K562 (cell line): Measurements from ENCODE around the gene ERAL1. TPM values are rescaled to one million over a fixed set of nuclear protein-coding genes. Genes with fewer than 3 reads are reported as not detected.

ENCODE experiments used
- TRIM24 ChIP-seq, 2 experiments: fragments of 450-650 bp; IDR thresholded peaks; 2 replicates each; pipeline ENCODE4 v1.6.1; 2016
- TRIM28 ChIP-seq: fragments of 450-650 bp; IDR thresholded peaks from 2 replicates; pipeline ENCODE4 v1.6.1; 2017
- XRCC5 ChIP-seq: fragments of 200-400 bp; formaldehyde crosslinking; IDR thresholded peaks from 2 replicates; pipeline ENCODE4 v1.6.1; 2017; ENCODE audit warnings: low read depth, mild to moderate bottlenecking, low read length
- ZC3H4 ChIP-seq: sonication (generic); formaldehyde crosslinking; IDR thresholded peaks from 2 replicates; pipeline ENCODE4 v1.9.0; 2021; ENCODE audit warnings: missing genetic modification reagents, borderline replicate concordance
- ZNF695 ChIP-seq: fragments of 450-650 bp; formaldehyde crosslinking; IDR thresholded peaks from 2 replicates; pipeline ENCODE4 v1.4.0; 2020; ENCODE audit warnings: mild to moderate bottlenecking, moderate library complexity
- polyA plus RNA-seq, 8 experiments: library from polyadenylated mRNA; depleted of rRNA in 4 of 8; stranded (reverse) in 5 of 8; unstranded in 3 of 8; fragments of >200 nt; fragmentation: Nextera tagmentation in 2 of 8; fragmentation: Illumina TruSeq in 1 of 8; extraction: Ambion mirVana in 2 of 8; extraction: Trizol in 1 of 8; gene quantifications; 2 replicates each; pipeline versions ENCODE4 v1.2.1 to v1.2.3, GENCODE V29; 2011 to 2014; ENCODE audit warnings: inconsistent platforms in 1 of 8, missing spikeins in 1 of 8
- total RNA-seq, 7 experiments: library from RNA; depleted of rRNA in 6 of 7; stranded (reverse); fragments of >200 nt in 6 of 7; fragmentation: Illumina TruSeq in 2 of 7; extraction: Trizol in 2 of 7; gene quantifications; 2 replicates each; pipeline versions ENCODE4 v1.2.1 to v1.2.3, GENCODE V29; 2011 to 2021; ENCODE audit warnings: low replicate concordance in 1 of 7
- TF ChIP-seq, protein P1 (sequence below): fragments of 450-650 bp; IDR thresholded peaks from 2 replicates; pipeline ENCODE4 v1.7.1; 2018; ENCODE audit warnings: mild to moderate bottlenecking, low read depth; ENCODE audit not compliant: partially characterized antibody
- TF ChIP-seq, protein P2 (sequence below), 2 experiments: fragments of 450-650 bp; conservative IDR thresholded peaks; 2 replicates each; pipeline ENCODE4 v1.6.1; 2017; ENCODE audit warnings: mild to moderate bottlenecking in 2 of 2, moderate library complexity in 2 of 2
- TF ChIP-seq, protein P3 (sequence below): fragments of 200-800 bp; sonication (Bioruptor generic); IDR thresholded peaks from 2 replicates; pipeline ENCODE4 v1.6.1; 2017; ENCODE audit warnings: missing genetic modification characterization, missing compliant biosample characterization
- TF ChIP-seq, protein P4 (sequence below): fragments of 250-450 bp; sonication (Bioruptor Pico); IDR thresholded peaks from 2 replicates; pipeline ENCODE4 v1.5.0; 2022; ENCODE audit warnings: mild to moderate bottlenecking
- TF ChIP-seq, protein P5 (sequence below): sonication (generic); formaldehyde crosslinking; IDR thresholded peaks from 2 replicates; pipeline ENCODE4 v1.8.0; 2023; ENCODE audit warnings: missing genetic modification reagents, mild to moderate bottlenecking, borderline replicate concordance

The ERAL1 gene
- total and polyA plus RNA-seq, 9 of the 15 experiments (the other 6 are each of a cell fraction or from before 2014, with no cell fraction given) = 37.5 to 351 (median 106) TPM

DNA sequence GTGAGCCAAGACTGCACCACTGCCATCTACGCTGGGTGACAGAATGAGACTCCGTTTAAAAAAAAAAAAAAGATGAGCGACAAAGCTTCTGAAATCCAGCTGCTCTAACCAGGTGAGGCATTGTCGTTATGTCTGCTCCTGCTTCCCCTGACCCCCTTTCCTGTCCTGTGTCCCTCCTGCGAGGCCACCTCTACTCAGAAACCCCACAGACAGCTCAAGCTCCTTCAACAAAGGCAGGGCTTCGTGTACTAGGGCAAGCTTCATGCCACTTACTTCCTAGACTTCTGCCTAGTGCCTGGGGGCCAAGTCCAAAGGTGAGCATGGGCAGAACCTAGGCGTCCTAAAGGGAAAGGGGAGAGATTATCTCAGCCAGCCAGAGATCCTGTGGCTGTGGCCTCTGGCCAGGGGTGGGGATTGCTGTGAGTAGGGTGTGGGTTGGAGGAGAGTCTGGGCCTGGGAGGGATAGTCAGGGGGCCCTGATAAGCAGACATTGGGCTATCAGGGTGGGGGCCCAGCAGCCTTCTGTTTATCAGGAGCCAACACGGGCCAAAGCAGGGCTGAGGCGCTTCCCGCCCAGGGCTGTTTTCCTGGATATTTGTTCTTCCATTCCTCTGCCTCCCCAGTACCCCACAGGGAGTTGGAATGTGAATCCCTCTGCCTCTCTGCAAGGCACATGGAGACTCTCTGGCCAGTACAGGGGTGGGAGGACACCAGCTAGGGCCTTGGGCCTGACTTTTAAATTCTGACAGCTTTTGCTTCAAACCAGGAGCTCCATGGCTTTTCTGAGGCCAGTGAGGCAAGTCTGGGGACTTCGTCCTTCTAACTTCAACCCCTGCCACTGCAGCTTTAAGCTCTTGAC is 10.4 kb downstream of the ERAL1 start (continued):
- TF ChIP-seq, protein P1, sequence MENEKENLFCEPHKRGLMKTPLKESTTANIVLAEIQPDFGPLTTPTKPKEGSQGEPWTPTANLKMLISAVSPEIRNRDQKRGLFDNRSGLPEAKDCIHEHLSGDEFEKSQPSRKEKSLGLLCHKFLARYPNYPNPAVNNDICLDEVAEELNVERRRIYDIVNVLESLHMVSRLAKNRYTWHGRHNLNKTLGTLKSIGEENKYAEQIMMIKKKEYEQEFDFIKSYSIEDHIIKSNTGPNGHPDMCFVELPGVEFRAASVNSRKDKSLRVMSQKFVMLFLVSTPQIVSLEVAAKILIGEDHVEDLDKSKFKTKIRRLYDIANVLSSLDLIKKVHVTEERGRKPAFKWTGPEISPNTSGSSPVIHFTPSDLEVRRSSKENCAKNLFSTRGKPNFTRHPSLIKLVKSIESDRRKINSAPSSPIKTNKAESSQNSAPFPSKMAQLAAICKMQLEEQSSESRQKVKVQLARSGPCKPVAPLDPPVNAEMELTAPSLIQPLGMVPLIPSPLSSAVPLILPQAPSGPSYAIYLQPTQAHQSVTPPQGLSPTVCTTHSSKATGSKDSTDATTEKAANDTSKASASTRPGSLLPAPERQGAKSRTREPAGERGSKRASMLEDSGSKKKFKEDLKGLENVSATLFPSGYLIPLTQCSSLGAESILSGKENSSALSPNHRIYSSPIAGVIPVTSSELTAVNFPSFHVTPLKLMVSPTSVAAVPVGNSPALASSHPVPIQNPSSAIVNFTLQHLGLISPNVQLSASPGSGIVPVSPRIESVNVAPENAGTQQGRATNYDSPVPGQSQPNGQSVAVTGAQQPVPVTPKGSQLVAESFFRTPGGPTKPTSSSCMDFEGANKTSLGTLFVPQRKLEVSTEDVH = peak; percentile 64
- TF ChIP-seq ZNF695 (no peak), TRIM28 (peak; percentile 47; the same call in 1 of the 2 replicates), TRIM24 (IDR thresholded peaks at IDR 0.05) (peak; percentile 99), ZC3H4 (CRISPR knock-in tag) (no peak), XRCC5 (peak; percentile 89; the same call in 1 of the 2 replicates)
- TF ChIP-seq, protein P2, sequence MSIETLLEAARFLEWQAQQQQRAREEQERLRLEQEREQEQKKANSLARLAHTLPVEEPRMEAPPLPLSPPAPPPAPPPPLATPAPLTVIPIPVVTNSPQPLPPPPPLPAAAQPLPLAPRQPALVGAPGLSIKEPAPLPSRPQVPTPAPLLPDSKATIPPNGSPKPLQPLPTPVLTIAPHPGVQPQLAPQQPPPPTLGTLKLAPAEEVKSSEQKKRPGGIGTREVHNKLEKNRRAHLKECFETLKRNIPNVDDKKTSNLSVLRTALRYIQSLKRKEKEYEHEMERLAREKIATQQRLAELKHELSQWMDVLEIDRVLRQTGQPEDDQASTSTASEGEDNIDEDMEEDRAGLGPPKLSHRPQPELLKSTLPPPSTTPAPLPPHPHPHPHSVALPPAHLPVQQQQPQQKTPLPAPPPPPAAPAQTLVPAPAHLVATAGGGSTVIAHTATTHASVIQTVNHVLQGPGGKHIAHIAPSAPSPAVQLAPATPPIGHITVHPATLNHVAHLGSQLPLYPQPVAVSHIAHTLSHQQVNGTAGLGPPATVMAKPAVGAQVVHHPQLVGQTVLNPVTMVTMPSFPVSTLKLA (conservative IDR thresholded peaks at IDR 0.05) = peak; percentile 68 to 84
- TF ChIP-seq, protein P3, sequence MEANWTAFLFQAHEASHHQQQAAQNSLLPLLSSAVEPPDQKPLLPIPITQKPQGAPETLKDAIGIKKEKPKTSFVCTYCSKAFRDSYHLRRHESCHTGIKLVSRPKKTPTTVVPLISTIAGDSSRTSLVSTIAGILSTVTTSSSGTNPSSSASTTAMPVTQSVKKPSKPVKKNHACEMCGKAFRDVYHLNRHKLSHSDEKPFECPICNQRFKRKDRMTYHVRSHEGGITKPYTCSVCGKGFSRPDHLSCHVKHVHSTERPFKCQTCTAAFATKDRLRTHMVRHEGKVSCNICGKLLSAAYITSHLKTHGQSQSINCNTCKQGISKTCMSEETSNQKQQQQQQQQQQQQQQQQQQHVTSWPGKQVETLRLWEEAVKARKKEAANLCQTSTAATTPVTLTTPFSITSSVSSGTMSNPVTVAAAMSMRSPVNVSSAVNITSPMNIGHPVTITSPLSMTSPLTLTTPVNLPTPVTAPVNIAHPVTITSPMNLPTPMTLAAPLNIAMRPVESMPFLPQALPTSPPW (CRISPR knock-in tag) = peak; percentile 98
- TF ChIP-seq, protein P4, sequence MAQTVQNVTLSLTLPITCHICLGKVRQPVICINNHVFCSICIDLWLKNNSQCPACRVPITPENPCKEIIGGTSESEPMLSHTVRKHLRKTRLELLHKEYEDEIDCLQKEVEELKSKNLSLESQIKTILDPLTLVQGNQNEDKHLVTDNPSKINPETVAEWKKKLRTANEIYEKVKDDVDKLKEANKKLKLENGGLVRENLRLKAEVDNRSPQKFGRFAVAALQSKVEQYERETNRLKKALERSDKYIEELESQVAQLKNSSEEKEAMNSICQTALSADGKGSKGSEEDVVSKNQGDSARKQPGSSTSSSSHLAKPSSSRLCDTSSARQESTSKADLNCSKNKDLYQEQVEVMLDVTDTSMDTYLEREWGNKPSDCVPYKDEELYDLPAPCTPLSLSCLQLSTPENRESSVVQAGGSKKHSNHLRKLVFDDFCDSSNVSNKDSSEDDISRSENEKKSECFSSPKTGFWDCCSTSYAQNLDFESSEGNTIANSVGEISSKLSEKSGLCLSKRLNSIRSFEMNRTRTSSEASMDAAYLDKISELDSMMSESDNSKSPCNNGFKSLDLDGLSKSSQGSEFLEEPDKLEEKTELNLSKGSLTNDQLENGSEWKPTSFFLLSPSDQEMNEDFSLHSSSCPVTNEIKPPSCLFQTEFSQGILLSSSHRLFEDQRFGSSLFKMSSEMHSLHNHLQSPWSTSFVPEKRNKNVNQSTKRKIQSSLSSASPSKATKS (CRISPR knock-in tag) = 0 out of 2 replicates have a peak, but pooled peaks have one; percentile 58
- TF ChIP-seq, protein P5, sequence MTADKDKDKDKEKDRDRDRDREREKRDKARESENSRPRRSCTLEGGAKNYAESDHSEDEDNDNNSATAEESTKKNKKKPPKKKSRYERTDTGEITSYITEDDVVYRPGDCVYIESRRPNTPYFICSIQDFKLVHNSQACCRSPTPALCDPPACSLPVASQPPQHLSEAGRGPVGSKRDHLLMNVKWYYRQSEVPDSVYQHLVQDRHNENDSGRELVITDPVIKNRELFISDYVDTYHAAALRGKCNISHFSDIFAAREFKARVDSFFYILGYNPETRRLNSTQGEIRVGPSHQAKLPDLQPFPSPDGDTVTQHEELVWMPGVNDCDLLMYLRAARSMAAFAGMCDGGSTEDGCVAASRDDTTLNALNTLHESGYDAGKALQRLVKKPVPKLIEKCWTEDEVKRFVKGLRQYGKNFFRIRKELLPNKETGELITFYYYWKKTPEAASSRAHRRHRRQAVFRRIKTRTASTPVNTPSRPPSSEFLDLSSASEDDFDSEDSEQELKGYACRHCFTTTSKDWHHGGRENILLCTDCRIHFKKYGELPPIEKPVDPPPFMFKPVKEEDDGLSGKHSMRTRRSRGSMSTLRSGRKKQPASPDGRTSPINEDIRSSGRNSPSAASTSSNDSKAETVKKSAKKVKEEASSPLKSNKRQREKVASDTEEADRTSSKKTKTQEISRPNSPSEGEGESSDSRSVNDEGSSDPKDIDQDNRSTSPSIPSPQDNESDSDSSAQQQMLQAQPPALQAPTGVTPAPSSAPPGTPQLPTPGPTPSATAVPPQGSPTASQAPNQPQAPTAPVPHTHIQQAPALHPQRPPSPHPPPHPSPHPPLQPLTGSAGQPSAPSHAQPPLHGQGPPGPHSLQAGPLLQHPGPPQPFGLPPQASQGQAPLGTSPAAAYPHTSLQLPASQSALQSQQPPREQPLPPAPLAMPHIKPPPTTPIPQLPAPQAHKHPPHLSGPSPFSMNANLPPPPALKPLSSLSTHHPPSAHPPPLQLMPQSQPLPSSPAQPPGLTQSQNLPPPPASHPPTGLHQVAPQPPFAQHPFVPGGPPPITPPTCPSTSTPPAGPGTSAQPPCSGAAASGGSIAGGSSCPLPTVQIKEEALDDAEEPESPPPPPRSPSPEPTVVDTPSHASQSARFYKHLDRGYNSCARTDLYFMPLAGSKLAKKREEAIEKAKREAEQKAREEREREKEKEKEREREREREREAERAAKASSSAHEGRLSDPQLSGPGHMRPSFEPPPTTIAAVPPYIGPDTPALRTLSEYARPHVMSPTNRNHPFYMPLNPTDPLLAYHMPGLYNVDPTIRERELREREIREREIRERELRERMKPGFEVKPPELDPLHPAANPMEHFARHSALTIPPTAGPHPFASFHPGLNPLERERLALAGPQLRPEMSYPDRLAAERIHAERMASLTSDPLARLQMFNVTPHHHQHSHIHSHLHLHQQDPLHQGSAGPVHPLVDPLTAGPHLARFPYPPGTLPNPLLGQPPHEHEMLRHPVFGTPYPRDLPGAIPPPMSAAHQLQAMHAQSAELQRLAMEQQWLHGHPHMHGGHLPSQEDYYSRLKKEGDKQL (CRISPR knock-in tag) = no peak
